ENCODE results near the gene PXDN.

PXDN gene

DNA sequence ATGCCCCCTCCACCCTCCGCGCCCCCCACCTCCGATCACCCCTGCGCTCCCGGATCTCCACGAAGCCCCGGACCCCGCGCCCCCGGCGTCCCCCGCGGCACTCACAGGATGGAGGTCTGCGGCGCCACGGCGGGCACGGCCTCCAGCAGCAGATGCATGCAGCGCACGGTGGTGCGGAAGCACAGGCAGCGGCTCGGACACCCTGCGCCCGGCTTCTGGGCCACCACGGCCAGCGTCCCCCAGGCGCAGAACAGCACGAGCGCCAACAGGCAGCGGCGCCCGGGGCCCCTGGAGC, 217 bp downstream of the PXDN start:
- peaks cover 54% of the 10 kb centered on the region for H3K79me2 ChIP-seq (ENCODE audit: insufficient read depth, low read length)
- peaks cover 11% of the 10 kb centered on the region for H3K4me1 ChIP-seq (ENCODE audit: insufficient read depth, low read length, poor library complexity, severe bottlenecking)
- peak overlapping the region; percentile 81 for H3K4me3 ChIP-seq (ENCODE audit: low read length, poor library complexity, severe bottlenecking)
- H4K20me1 ChIP-seq (ENCODE audit: insufficient read depth, low read length, poor library complexity, severe bottlenecking), result peaks cover 24% of the 10 kb centered on the region
- no peak overlapping the region for H2AFZ ChIP-seq (ENCODE audit: low read length)
- H3K36me3 ChIP-seq (ENCODE audit: insufficient read depth, low read length), result no peaks in the 10 kb centered on the region
- H3K9ac ChIP-seq (ENCODE audit: low read depth, low read length, poor library complexity, severe bottlenecking), result peak overlapping the region; percentile 83
- no peaks in the 10 kb centered on the region for H3K27me3 ChIP-seq (ENCODE audit: insufficient read depth, low read length, poor library complexity, severe bottlenecking)
- no peaks in the 10 kb centered on the region for H3K9me2 ChIP-seq (replicated peaks; ENCODE audit: low read depth, low read length)
- H3F3A ChIP-seq (ENCODE audit: low read depth), result no peaks in the 10 kb centered on the region
- TF ChIP-seq, protein P1, sequence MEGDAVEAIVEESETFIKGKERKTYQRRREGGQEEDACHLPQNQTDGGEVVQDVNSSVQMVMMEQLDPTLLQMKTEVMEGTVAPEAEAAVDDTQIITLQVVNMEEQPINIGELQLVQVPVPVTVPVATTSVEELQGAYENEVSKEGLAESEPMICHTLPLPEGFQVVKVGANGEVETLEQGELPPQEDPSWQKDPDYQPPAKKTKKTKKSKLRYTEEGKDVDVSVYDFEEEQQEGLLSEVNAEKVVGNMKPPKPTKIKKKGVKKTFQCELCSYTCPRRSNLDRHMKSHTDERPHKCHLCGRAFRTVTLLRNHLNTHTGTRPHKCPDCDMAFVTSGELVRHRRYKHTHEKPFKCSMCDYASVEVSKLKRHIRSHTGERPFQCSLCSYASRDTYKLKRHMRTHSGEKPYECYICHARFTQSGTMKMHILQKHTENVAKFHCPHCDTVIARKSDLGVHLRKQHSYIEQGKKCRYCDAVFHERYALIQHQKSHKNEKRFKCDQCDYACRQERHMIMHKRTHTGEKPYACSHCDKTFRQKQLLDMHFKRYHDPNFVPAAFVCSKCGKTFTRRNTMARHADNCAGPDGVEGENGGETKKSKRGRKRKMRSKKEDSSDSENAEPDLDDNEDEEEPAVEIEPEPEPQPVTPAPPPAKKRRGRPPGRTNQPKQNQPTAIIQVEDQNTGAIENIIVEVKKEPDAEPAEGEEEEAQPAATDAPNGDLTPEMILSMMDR (conservative IDR thresholded peaks at IDR 0.05; ENCODE audit: low read length), result no peak
- no peak for TF ChIP-seq EZH2phosphoT487 (IDR thresholded peaks at IDR 0.05; ENCODE audit: borderline replicate concordance)
- no peak overlapping the region for H3K4me2 ChIP-seq (ENCODE audit: low read depth, low read length, poor library complexity, severe bottlenecking)
- H3K9me3 ChIP-seq (ENCODE audit: insufficient read depth, low read depth, low read length), result no peaks in the 10 kb centered on the region

DNA sequence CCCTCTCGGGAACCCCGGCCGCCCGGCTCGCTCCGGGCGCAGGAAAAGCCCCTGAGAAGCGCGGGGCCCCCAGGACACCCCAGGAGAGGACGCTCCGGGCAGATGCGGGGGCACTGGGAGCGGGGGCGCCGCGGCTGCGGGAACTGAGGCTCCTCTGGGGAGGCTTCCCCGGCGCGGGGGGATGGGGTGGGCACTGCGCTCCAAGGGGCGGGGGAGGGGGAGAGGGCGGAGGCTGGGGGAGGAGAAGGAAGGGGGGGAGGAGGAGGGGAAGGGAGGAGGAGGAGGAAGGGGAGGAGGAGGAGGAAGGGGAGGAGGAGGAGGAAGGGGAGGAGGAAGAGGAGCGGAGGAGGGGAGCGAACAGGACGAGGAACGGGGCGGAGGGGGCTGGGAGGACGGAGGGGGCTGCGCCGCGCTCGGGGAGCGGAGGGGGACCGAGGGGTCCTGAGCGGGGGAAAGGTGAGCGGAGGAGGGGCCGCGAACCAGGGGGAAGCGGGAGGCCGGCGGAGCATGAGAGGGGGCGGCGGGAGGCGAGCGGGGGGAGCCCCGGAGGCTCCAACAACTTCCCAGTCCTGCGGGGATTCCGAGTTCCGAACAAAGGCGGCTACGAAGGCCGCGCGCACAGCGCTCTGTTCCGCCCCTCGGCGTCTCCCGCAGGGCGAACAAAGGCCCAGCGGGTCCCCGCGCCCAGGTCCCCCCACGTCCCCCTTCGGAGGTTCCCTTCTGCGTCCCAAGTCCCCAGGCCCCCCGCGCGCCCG, 742 bp downstream of the PXDN start:
- Histone ChIP-seq H3K9me3 (ENCODE audit: insufficient read depth, low read depth, low read length) (no peaks in the 10 kb centered on the region), H3K79me2 (ENCODE audit: insufficient read depth, low read length) (peaks cover 59% of the 10 kb centered on the region), H3K9me2 (replicated peaks; ENCODE audit: low read depth, low read length) (no peaks in the 10 kb centered on the region), H3K36me3 (ENCODE audit: insufficient read depth, low read length) (no peaks in the 10 kb centered on the region), H3K4me2 (ENCODE audit: low read depth, low read length, poor library complexity, severe bottlenecking) (peak overlapping the region; percentile 60), H3K4me3 (ENCODE audit: low read length, poor library complexity, severe bottlenecking) (peak overlapping the region; percentile 81), H3K9ac (ENCODE audit: low read depth, low read length, poor library complexity, severe bottlenecking) (peak overlapping the region; percentile 83), H4K20me1 (ENCODE audit: insufficient read depth, low read length, poor library complexity, severe bottlenecking) (peaks cover 24% of the 10 kb centered on the region), H3K27me3 (ENCODE audit: insufficient read depth, low read length, poor library complexity, severe bottlenecking) (no peaks in the 10 kb centered on the region), H3F3A (ENCODE audit: low read depth) (no peaks in the 10 kb centered on the region), H3K4me1 (ENCODE audit: insufficient read depth, low read length, poor library complexity, severe bottlenecking) (peaks cover 11% of the 10 kb centered on the region), H2AFZ (ENCODE audit: low read length) (no peak overlapping the region)
- TF ChIP-seq, protein P1 (conservative IDR thresholded peaks at IDR 0.05; ENCODE audit: low read length), result no peak
- no peak for TF ChIP-seq EZH2phosphoT487 (IDR thresholded peaks at IDR 0.05; ENCODE audit: borderline replicate concordance)

DNA sequence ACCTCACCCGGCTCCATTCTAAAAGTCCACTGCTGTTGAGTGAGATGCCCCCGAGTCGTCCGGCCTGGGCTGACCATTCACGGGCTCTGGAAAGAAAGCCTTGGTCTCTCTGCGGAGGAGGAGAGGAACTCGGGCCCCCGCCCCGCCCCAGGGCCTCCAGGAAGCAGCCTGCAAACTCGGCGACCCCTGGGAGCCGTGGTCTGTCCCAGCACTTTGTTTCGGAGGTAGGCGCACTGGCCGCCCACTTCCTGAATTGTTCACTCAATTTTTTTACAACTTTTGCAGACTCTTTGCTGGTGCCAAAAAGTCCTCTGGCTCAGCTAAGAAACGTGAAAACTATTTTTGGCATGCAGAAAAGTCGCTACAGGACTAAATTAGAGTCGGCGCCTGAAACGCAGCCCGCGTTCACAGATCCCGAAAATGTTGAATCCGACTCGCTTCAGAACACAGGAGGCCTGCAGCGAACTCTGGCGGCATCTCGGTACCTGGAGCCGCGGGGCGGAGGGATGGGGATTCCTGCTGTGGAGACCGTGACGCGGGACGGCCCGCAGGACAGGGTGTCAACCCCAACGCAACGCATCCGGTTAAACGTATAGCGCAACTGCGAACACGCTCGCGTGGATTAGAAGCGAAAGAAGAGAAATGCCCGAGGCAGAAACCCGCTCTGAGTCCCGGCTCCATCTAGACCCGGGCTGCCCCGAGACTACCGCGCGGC, 1.5 kb downstream of the PXDN start:
- peaks cover 11% of the 10 kb centered on the region for H3K4me1 ChIP-seq (ENCODE audit: insufficient read depth, low read length, poor library complexity, severe bottlenecking)
- TF ChIP-seq, protein P1 (conservative IDR thresholded peaks at IDR 0.05; ENCODE audit: low read length), result no peak; the same call in 1 of the 2 replicates
- TF ChIP-seq EZH2phosphoT487 (IDR thresholded peaks at IDR 0.05; ENCODE audit: borderline replicate concordance), result no peak
- H3K36me3 ChIP-seq (ENCODE audit: insufficient read depth, low read length), result no peaks in the 10 kb centered on the region
- peaks cover 67% of the 10 kb centered on the region for H3K79me2 ChIP-seq (ENCODE audit: insufficient read depth, low read length)
- H3K9me3 ChIP-seq (ENCODE audit: insufficient read depth, low read depth, low read length), result no peaks in the 10 kb centered on the region
- H3K9me2 ChIP-seq (replicated peaks; ENCODE audit: low read depth, low read length), result no peaks in the 10 kb centered on the region
- no peaks in the 10 kb centered on the region for H3K27me3 ChIP-seq (ENCODE audit: insufficient read depth, low read length, poor library complexity, severe bottlenecking)
- peak overlapping the region; percentile 81 for H3K4me3 ChIP-seq (ENCODE audit: low read length, poor library complexity, severe bottlenecking)
- peaks cover 24% of the 10 kb centered on the region for H4K20me1 ChIP-seq (ENCODE audit: insufficient read depth, low read length, poor library complexity, severe bottlenecking)
- no peaks in the 10 kb centered on the region for H3F3A ChIP-seq (ENCODE audit: low read depth)
- peak overlapping the region; percentile 83 for H3K9ac ChIP-seq (ENCODE audit: low read depth, low read length, poor library complexity, severe bottlenecking)
- H3K4me2 ChIP-seq (ENCODE audit: low read depth, low read length, poor library complexity, severe bottlenecking), result peak overlapping the region; percentile 60
- no peak overlapping the region for H2AFZ ChIP-seq (ENCODE audit: low read length)

Data from Loucy (cell line).